IPS-20b (cell line): ENCODE data around the gene HBE1.

Experiments used
- H3K27ac ChIP-seq: one replicate; pipeline ENCODE4 v1.5.1; 2013; ENCODE audit warnings: low read length
- H3K27me3 ChIP-seq: 2 replicates; pipeline ENCODE4 v1.6.1; 2013; ENCODE audit warnings: mild to moderate bottlenecking, low read length, inconsistent platforms; ENCODE audit not compliant: insufficient read depth
- H3K36me3 ChIP-seq: 2 replicates; pipeline ENCODE4 v1.6.1; 2013; ENCODE audit warnings: low read depth, mild to moderate bottlenecking, inconsistent platforms, low read length, moderate library complexity; ENCODE audit not compliant: insufficient read depth
- H3K4me1 ChIP-seq: 2 replicates; pipeline ENCODE4 v1.6.1; 2013; ENCODE audit warnings: mild to moderate bottlenecking, control low read depth, inconsistent platforms, low read length, moderate library complexity; ENCODE audit not compliant: insufficient read depth
- H3K4me3 ChIP-seq: 2 replicates; pipeline ENCODE4 v1.5.1; 2013; ENCODE audit warnings: mild to moderate bottlenecking, low read length, inconsistent platforms
- H3K9ac ChIP-seq: 2 replicates; pipeline ENCODE4 v1.6.1; 2013; ENCODE audit warnings: low read depth, mild to moderate bottlenecking, inconsistent platforms, low read length, moderate library complexity
- H3K9me3 ChIP-seq: 2 replicates; pipeline ENCODE4 v1.6.1; 2013; ENCODE audit warnings: mild to moderate bottlenecking, low read depth, low read length, inconsistent platforms; ENCODE audit not compliant: insufficient read depth

The HBE1 gene

DNA sequence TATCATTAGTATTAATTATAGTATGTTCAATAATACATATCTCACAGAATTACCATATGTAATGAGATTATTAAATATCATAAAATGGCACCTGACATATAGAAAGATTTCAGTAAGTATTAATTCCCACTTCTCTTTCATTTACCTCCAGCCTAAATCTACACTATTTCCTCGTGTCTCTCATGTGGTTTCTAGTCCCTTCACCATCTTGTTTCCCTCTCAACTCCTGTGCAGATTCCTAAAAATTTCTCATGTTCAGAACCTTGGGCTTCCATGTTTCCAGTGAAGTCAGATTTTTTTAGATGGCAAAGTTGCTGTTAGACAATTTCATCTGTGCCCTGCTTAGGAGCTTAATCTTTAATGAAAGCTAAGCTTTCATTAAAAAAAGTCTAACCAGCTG, 14.1 kb upstream of the HBE1 start:
- Histone ChIP-seq H3K4me3 (no peak overlapping the region), H3K9ac (no peak overlapping the region), H3K36me3 (no peaks in the 10 kb centered on the region), H3K9me3 (no peaks in the 10 kb centered on the region), H3K4me1 (no peaks in the 10 kb centered on the region; the same call in 1 of the 2 replicates), H3K27ac (no peak overlapping the region), H3K27me3 (no peaks in the 10 kb centered on the region)

DNA sequence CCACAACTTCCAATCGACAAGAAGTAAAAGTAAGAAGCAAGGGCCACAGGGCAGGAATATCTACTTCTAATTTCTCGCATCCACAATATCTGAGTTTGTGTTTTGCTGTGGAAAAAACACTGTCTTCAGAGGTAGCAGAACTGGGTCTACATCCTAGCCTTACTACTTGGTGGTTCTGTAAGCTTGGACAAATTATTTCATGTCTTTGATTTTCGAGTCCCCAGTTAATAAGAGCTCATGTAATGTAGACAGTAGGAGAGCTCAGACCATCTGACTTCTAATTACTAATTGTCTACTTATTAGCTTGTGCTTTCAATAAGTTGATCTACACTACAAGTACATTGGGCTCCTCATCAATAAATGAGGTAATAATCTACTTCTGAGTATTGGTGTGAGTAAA, 13.3 kb upstream of the HBE1 start:
- no peaks in the 10 kb centered on the region for H3K36me3 ChIP-seq
- no peak overlapping the region for H3K27ac ChIP-seq
- no peaks in the 10 kb centered on the region for H3K27me3 ChIP-seq
- H3K4me1 ChIP-seq: no peaks in the 10 kb centered on the region; the same call in 1 of the 2 replicates
- no peaks in the 10 kb centered on the region for H3K9me3 ChIP-seq
- no peak overlapping the region for H3K4me3 ChIP-seq
- no peak overlapping the region for H3K9ac ChIP-seq

DNA sequence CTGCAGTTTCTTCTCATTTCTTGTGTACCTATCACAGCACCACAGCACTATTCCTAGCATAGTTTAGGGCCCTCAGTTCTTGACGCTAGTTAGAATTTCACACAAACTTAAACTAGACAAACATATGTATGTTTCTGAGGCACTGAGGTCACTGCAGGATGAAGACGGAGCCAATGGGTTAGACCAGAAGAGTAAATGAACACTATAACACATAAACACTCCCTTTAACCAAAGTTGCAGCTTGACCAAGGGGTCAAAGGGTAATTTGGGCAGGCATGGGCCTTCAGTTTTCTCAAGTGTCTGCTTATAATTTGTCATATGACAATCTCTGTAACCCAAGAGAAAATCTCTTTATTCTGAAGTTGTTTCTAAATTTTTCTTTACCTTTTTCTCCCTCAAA, 12.9 kb upstream of the HBE1 start:
- Histone ChIP-seq H3K4me3 (no peak overlapping the region), H3K27me3 (no peaks in the 10 kb centered on the region), H3K4me1 (no peaks in the 10 kb centered on the region; the same call in 1 of the 2 replicates), H3K9ac (no peak overlapping the region), H3K36me3 (no peaks in the 10 kb centered on the region), H3K27ac (no peak overlapping the region), H3K9me3 (no peaks in the 10 kb centered on the region)

DNA sequence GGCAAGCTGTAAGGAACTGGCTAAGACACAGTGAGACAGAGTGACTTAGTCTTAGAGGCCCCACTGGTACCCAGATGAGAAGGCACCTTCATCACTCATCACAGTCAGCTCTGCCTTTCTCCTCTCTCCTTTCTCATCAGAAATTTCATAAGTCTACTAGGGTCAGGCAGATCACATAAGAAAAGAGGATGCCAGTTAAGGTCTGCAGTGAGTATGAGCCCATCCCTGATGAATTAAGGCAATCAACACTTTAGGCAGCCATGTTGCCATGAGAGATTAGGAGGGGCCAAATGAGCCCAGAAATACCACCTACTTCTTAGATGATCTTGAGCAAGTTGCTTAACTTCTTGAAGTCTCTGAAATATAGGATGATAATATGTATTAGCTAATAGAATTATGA, 11.9 kb upstream of the HBE1 start:
- no peak overlapping the region for H3K9ac ChIP-seq
- no peak overlapping the region for H3K4me3 ChIP-seq
- no peaks in the 10 kb centered on the region for H3K9me3 ChIP-seq
- H3K27me3 ChIP-seq: no peaks in the 10 kb centered on the region
- H3K27ac ChIP-seq: no peak overlapping the region
- no peaks in the 10 kb centered on the region; the same call in 1 of the 2 replicates for H3K4me1 ChIP-seq
- H3K36me3 ChIP-seq: no peaks in the 10 kb centered on the region

DNA sequence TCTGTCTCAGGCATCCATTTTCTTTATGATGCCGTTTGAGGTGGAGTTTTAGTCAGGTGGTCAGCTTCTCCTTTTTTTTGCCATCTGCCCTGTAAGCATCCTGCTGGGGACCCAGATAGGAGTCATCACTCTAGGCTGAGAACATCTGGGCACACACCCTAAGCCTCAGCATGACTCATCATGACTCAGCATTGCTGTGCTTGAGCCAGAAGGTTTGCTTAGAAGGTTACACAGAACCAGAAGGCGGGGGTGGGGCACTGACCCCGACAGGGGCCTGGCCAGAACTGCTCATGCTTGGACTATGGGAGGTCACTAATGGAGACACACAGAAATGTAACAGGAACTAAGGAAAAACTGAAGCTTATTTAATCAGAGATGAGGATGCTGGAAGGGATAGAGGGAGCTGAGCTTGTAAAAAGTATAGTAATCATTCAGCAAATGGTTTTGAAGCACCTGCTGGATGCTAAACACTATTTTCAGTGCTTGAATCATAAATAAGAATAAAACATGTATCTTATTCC, 10.9 kb upstream of the HBE1 start:
- no peak overlapping the region for H3K9ac ChIP-seq
- H3K27ac ChIP-seq: no peak overlapping the region
- H3K36me3 ChIP-seq: no peaks in the 10 kb centered on the region
- no peaks in the 10 kb centered on the region for H3K9me3 ChIP-seq
- H3K4me3 ChIP-seq: no peak overlapping the region
- no peaks in the 10 kb centered on the region; the same call in 1 of the 2 replicates for H3K4me1 ChIP-seq
- H3K27me3 ChIP-seq: no peaks in the 10 kb centered on the region

DNA sequence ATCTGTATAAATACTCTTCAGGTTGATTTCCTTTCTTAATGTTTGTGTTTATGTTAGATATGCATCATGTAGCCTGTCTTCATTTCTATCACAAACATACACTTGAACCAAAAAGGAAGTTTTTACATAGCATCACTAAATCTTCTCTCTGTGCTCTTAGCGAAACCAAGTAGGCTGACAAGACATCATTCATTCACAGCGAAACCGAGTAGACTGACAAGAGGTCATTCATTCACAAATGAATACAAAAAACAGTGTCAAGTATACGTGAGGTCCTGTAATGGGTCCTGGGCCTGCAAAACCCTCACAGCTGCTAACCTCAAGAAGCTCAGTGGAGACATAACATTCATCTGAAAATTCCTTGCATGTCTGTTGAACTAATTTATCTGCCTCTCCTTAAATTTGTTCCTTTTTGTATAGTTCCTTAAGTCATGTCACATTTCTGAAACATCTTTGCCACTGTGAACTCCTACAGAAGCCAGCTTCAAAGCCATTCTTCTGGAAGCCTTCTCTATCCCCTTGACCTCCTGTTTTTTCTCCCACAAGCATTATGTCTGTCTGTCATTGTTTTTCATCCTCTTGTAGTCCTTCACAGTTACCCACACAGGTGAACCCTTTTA, 9.8 kb upstream of the HBE1 start:
- H3K27me3 ChIP-seq: no peaks in the 10 kb centered on the region
- no peak overlapping the region for H3K4me3 ChIP-seq
- no peaks in the 10 kb centered on the region; the same call in 1 of the 2 replicates for H3K4me1 ChIP-seq
- H3K9me3 ChIP-seq: no peaks in the 10 kb centered on the region
- H3K27ac ChIP-seq: no peak overlapping the region
- H3K36me3 ChIP-seq: no peaks in the 10 kb centered on the region
- H3K9ac ChIP-seq: no peak overlapping the region

DNA sequence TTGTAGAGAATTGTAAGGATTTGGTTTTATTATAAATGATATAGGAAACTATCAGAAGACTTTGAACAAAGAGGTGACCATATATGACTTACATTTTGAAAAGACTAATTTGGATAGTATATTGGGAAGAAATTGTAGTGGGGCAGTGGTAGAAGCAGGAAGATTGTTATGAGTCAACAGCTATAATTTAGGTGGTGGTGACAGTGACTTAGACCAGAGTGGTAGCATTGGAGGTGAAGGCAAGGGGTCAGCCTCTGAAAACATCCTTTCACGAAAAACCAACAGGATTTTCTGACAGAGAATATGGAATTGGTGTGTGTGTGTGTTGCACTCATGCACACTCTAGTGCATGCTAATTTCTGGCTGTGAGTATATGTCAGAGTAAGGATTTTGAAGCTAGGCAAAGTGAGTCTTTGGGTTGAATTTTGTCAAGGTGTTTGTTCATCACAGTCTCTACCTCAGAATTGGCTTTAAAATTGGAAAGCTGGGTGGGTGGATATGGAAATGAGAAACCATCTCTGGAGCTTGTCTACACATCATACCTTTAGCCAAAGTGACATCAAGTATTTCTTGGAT, 8.2 kb upstream of the HBE1 start:
- H3K36me3 ChIP-seq: no peaks in the 10 kb centered on the region
- no peak overlapping the region for H3K27ac ChIP-seq
- no peak overlapping the region for H3K9ac ChIP-seq
- no peak overlapping the region for H3K4me3 ChIP-seq
- H3K27me3 ChIP-seq: no peaks in the 10 kb centered on the region
- no peaks in the 10 kb centered on the region for H3K9me3 ChIP-seq
- no peaks in the 10 kb centered on the region; the same call in 1 of the 2 replicates for H3K4me1 ChIP-seq

DNA sequence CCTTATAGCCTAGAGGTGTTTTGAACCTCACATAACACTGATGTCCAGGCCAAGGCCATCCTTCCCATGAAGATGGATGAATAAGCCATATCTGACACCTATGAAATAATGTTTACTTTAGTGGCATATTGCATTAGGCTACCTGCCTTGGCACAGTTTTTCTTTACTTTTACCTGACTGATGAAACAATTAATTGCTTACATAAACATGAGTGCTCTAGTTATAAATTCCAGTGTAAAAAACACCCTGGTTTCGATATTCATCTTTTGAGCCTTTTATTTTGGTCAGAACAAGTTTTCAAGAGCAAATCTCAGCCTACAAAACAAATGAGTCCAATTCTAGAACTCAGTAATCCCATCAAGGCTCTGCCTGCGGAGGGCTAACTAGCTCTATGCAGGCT, 7.0 kb upstream of the HBE1 start:
- no peaks in the 10 kb centered on the region for H3K36me3 ChIP-seq
- H3K4me1 ChIP-seq: no peaks in the 10 kb centered on the region; the same call in 1 of the 2 replicates
- H3K9ac ChIP-seq: no peak overlapping the region
- no peak overlapping the region for H3K27ac ChIP-seq
- no peaks in the 10 kb centered on the region for H3K9me3 ChIP-seq
- H3K27me3 ChIP-seq: no peaks in the 10 kb centered on the region
- no peak overlapping the region for H3K4me3 ChIP-seq

DNA sequence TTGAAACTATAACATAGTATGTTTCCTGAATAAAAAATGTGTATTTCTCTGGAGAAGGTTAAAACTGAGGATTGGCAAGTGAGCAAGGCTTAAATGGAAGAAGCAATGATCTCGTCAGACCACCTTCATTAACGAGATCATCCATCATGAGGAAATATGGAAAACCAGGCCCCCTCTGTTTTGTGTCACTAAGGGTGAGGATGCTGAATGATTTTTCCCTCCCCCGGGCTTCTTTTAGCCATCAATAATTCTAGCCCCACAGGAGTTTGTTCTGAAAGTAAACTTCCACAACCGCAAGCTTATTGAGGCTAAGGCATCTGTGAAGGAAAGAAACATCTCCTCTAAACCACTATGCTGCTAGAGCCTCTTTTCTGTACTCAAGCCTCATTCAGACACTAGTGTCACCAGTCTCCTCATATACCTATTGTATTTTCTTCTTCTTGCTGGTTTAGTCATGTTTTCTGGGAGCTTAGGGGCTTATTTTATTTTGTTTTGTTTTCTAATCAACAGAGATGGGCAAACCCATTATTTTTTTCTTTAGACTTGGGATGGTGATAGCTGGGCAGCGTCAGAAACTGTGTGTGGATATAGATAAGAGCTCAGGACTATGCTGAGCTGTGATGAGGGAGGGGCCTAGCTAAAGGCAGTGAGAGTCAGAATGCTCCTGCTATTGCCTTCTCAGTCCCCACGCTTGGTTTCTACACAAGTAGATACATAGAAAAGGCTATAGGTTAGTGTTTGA, 5.8 kb upstream of the HBE1 start:
- H3K27me3 ChIP-seq: no peaks in the 10 kb centered on the region
- H3K4me1 ChIP-seq: no peaks in the 10 kb centered on the region
- no peak overlapping the region for H3K27ac ChIP-seq
- H3K4me3 ChIP-seq: no peak overlapping the region
- no peaks in the 10 kb centered on the region for H3K36me3 ChIP-seq
- H3K9me3 ChIP-seq: no peaks in the 10 kb centered on the region
- H3K9ac ChIP-seq: no peak overlapping the region

DNA sequence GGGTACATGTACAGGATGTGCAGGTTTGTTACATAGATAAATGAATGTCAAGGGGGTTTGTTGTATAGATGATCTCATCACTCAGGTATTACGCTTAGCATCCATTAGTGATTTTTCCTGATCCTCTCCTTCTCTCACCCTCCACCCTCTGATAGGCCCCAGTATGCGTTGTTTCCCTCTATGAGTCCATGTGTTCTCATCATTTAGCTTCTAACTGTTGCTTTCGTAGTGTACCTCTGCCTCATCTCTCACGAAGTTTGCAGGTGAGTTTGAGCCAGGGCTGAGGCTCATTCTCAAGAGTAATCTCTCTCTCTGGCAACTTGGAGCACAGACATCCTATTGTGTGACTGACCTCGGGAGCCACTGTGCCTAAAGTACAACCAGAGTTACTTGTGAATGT, 4.7 kb upstream of the HBE1 start:
- Histone ChIP-seq H3K9ac (no peak overlapping the region), H3K4me3 (no peak overlapping the region), H3K27ac (no peak overlapping the region), H3K4me1 (no peaks in the 10 kb centered on the region), H3K9me3 (no peaks in the 10 kb centered on the region), H3K27me3 (no peaks in the 10 kb centered on the region), H3K36me3 (no peaks in the 10 kb centered on the region)

DNA sequence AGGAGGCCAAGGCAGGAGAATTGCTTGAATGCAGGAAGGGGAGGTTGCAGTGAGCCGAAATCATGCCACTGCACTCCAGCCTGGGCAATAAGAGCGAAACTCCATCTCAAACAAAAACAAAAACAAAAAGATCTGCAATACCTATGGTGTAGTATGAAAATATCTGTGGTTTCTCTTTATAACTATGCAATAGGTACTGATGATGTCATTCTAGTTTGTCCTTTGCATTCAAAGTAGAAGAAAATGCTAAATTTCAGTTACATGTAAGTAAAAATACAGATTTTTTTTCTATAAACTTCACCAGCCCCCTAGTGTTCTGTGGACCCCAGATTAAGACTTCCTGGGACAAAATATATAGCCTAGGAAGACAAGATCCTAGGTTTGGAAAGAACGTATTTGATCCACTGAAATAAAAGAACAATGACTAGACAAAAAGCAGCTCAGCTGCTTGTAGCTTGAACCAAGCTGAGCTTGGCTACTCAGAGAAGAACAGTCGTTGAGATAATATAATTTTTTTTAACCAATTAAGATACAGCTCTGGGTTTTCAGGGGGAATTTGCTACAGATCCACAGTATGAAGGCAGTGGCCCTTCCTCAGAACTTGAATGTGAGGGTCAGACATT, 2.8 kb upstream of the HBE1 start:
- Histone ChIP-seq H3K27ac (no peak overlapping the region), H3K9ac (no peak overlapping the region), H3K36me3 (no peaks in the 10 kb centered on the region), H3K4me3 (no peak overlapping the region), H3K4me1 (no peaks in the 10 kb centered on the region), H3K9me3 (no peaks in the 10 kb centered on the region), H3K27me3 (no peaks in the 10 kb centered on the region)
